HG02938 (cell line): Measurements from ENCODE around the gene SIAH3.

Source experiments
- ATAC-seq: cut with Tn5 transposase; IDR thresholded peaks from one replicate; pipeline ENCODE4 v1.9.1; 2021; ENCODE audit warnings: mild to moderate bottlenecking, moderate library complexity; ENCODE audit not compliant: unreplicated experiment

The SIAH3 gene

DNA sequence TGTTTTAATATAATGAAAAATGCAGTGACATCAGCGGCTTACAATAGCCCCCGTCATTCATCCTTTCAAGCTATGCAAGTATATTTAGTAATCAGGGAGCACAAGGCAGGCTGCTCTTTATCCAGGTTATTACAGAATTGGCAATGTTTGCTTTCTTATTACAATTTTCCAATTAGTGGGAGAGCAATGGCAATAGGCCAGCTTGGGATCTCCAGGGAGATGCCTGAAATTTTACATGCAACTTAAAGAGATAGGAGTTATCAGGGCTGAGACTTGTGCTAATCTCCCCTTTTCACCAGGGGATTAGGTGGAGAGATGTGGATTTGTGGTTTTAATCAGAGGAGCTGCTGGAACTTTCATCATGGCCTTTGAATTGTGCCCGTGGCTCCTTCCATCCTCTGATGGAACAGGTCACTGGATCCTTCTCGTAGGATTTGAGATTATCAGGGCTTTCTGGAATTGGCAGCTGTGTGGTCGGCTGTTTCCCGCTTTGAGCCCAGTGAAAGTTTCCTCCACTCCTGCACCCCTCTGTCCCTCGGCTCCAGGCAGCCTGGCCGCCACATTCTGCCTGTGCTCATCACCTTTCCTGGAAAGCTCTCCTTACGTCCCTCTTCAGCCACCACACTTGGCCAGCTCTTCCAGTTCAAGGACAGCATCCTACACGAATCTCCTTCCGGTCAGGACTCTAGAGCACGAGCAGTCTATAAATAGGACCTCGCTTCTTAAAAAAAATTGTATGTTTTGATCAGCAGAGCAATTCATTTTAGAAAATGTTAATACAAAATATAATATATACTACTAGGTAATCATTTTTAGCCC is 102.4 kb downstream of the SIAH3 start:
- no peak for ATAC-seq

DNA sequence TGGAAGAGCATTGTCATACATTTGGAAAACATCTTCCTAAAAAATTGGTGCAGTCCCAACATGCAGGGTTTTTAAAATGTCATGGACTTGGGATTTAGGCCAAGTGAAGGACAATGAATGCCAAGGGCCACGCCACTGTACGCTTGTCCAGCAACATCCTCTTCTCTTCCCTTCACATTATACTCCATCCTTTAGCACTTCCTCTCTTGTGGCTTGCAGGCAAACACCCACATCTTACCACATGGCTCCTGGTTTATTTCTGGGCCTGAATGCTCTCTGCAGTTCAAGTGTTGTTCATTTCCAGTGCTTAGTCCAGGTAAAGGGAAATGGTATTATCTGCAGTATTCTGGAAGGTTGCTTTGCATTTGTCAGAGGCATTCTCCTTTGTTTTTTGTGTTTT is 104.5 kb downstream of the SIAH3 start:
- ATAC-seq = no peak

DNA sequence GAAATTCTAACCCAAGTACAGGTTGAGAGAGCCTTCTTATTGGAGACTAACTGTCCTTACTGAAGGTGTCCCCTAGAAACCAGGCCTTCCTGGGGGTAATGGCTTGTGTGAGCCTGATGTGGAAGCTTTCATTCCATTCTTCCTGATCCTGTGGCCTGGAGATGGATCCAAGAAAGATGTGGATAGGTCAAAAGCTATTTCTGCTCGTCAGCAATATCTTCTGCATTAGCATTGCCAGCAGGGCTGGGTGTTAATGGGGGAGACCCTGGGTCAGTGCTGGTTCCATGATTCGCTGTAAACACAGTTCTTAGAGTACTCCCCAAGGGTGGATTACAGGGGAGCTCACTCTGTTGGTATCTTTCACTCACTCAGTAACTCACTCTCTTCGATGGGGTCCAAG is 106.6 kb downstream of the SIAH3 start:
- ATAC-seq = no peak

DNA sequence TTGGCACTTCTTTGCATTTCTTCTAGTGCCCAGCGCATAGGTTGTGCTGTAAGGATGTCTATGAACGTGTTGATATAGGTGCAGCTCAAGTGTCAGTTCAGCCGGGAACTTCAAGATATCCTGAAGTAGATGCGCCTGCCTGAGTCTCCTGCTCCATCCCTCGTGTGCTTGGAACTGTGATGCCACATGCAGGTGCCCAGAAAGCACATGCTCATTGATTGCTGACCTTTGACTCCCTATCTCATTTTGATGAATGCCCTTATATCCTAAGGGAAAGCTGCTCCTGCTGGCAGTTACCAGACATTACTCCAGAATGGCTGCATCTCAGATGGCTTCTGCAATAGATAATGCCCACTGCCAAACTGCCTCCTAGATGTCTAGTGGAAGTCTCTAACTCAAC is 108.6 kb downstream of the SIAH3 start:
- no peak for ATAC-seq

DNA sequence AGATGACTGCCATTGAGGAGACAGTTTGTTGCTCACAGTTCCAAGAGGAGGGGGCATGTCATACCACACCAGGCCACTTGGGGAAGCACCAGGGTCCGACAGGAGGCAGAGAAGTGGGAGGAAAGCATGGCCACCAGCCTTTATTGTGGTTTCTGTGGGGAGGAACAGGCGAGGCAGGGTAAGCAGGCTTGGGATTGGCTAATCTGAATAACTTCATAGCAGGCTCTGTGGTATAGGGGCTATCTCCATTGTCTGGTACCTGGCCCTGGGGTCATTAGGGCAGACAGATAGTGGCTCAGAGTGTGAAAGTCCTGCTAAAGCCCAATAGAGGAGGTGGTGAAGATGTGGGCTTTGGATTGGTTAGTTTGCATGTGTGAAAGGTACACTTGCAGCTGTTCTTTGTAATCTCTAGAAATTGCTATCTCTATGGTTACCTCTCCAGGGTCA is 114.0 kb downstream of the SIAH3 start:
- ATAC-seq = no peak

DNA sequence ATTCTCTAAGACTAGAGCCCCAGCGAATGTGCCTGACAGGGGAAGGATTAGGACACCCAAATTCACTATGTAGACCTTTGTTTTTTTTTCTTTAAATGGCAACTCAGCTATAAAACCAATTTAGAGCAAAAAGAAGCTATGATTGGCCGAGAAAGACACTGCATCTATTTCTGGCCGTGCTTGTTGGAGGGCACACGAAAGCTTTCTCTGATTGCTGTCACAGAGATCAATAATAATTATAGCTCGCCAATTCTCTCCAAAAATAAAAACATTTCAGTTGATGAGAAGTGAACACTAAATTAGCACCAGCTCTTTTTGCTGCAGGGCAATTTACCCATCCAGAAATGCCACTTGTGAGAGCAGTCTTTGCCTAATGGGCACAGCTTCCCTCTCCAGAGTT is 118.2 kb downstream of the SIAH3 start:
- no peak for ATAC-seq

DNA sequence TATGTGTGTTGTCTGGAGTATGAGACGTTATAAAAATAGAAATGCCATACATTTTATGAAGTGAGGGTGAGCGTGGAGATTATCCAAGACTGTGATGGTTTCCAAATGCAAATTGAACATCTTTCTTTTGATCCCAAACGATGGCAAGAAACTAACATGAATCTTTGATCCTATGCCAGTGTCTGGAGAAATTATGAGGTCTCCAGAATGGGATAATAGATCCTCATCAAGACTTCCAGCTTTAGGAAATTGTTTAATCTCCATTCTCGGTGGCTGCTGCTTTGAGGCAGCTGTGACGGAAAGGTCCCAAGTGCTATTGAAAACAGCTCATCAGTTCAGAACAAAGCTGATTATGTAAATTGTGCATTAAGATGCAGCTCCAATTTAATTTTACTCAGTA is 118.6 kb downstream of the SIAH3 start:
- no peak for ATAC-seq

DNA sequence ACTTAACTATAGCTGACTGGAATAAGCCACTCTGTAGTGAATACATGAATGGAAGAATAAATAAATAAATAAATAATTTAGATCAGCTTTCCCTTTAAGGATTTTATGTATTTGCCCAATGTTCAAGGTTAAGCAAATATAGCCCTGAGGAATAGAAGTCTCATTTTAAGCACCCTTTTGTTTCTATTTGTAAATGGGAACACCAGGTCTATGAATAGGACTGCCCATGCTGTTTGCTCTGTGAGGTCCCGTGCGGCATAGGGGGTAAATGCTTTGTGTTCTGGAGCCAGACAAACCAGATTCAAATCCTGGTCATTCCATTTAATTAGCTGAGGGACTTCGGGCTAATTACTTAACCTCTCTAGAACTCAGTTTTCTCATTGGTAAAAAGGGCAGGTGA is 120.1 kb downstream of the SIAH3 start:
- no peak for ATAC-seq

DNA sequence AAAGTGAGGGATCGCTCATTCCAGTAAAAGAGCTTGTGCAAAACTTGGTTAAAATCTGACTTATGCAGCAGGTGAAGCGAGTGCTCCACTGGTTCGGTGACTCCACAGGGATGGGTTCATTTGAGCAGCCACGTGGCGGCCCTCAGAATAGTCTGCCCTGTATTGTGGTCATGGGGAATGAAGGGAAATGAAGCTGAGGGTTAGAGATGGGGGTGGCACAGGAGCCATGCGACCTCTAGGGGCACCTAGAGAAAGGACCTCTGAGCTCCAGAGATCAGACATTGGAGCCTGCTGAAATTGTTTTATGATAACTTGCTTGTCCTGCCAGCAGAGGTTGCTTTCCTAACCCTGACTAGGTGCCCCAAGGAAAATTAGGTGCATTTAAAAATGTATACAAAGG is 122.8 kb downstream of the SIAH3 start:
- ATAC-seq = no peak
